Panc1 (cell line): ENCODE results near the gene KCNQ1. TPM values are rescaled to one million over a fixed set of nuclear protein-coding genes. Genes with fewer than 3 reads are reported as not detected.

Experiments
- ATAC-seq: fragments of 200-7000 bp; cut with Tn5 transposase; 2 replicates; pipeline ENCODE4 v1.9.1; 2020; ENCODE audit warnings: mild to moderate bottlenecking, moderate library complexity
- BruUV-seq: library from RNA; stranded (reverse); fragments of 400-500 nt; replicated peaks from 2 replicates; lab custom pipeline; 2021; lab: Mats Ljungman, UMichigan
- CTCF ChIA-PET: fragments of 300-600 bp; sonication (Branson Sonifier 250); formaldehyde crosslinking; loops from one replicate; lab custom pipeline; 2022; ENCODE audit warnings: antibody characterized with exemption; lab: Charles Lee
- POLR2A ChIA-PET: fragments of 300-600 bp; sonication (Branson Sonifier 250); formaldehyde crosslinking; loops from one replicate; lab custom pipeline; 2022; ENCODE audit warnings: antibody characterized with exemption; lab: Charles Lee
- DNase-seq: peaks from one replicate; pipeline ENCODE4 v3.0.0-alpha.2; 2010; ENCODE audit warnings: low read depth, low spot score
- H3K27ac ChIP-seq: 2 replicates; pipeline ENCODE4 v1.5.1; 2011; ENCODE audit warnings: mild to moderate bottlenecking, low read length, inconsistent platforms
- H3K27me3 ChIP-seq: fragments of 200-500 bp; sonication (Bioruptor generic); 2 replicates; pipeline ENCODE4 v1.6.0; 2014; ENCODE audit warnings: low read length, inconsistent platforms; ENCODE audit not compliant: control insufficient read depth, insufficient read depth
- H3K36me3 ChIP-seq: fragments of 200-500 bp; sonication (Bioruptor generic); 2 replicates; pipeline ENCODE4 v1.5.1; 2014; ENCODE audit warnings: inconsistent platforms, mild to moderate bottlenecking, low read length, moderate library complexity; ENCODE audit not compliant: control insufficient read depth, insufficient read depth
- H3K4me1 ChIP-seq: 2 replicates; pipeline ENCODE4 v1.5.1; 2011; ENCODE audit warnings: inconsistent platforms, mild to moderate bottlenecking, low read length, moderate library complexity; ENCODE audit not compliant: control insufficient read depth, insufficient read depth
- H3K4me3 ChIP-seq, 2 experiments: 2 replicates each; pipeline ENCODE4 v1.5.1; 2011 to 2012; ENCODE audit warnings: low read depth in 2 of 2, low read length in 2 of 2, mild to moderate bottlenecking in 2 of 2, inconsistent platforms in 1 of 2, moderate library complexity in 1 of 2
- H3K9me3 ChIP-seq: fragments of 200-500 bp; sonication (Bioruptor generic); 2 replicates; pipeline ENCODE4 v1.5.1; 2014; ENCODE audit warnings: low read depth, mild to moderate bottlenecking, inconsistent platforms, low read length, moderate library complexity; ENCODE audit not compliant: control insufficient read depth, insufficient read depth
- POLR2AphosphoS5 ChIP-seq: IDR thresholded peaks from 2 replicates; pipeline ENCODE4 v1.6.1; 2012; ENCODE audit warnings: mild to moderate bottlenecking, low read depth, low read length, moderate library complexity
- SIN3A ChIP-seq: IDR thresholded peaks from 2 replicates; pipeline ENCODE4 v1.6.1; 2012; ENCODE audit warnings: low read depth, mild to moderate bottlenecking, low read length, moderate library complexity, borderline replicate concordance; ENCODE audit not compliant: insufficient read depth
- TCF7L2 ChIP-seq: IDR thresholded peaks from 2 replicates; pipeline ENCODE4 v1.6.1; 2011; ENCODE audit warnings: mild to moderate bottlenecking, low read depth, low read length, inconsistent platforms
- in situ Hi-C: cut with HindIII; loops from 2 replicates; pipeline ENCODE4 v1.10.0; 2016; ENCODE audit warnings: low sequenced_read_pairs, low pct_unique_long_range_greater_than_20kb
- intact Hi-C: fragments of 100-400 bp; cut with micrococcal nuclease; formaldehyde crosslinking; loops from one replicate; pipeline ENCODE4 v1.10.0; 2022; ENCODE audit not compliant: unreplicated experiment
- total RNA-seq: library from RNA; stranded (reverse); gene quantifications from one replicate; pipeline ENCODE4 v1.2.1, GENCODE V29; 2021; ENCODE audit not compliant: unreplicated experiment
- TF ChIP-seq, protein P1 (sequence below), 2 experiments: IDR thresholded peaks; 2 replicates each; pipeline ENCODE4 v1.6.1; 2011 to 2012; ENCODE audit warnings: low read depth in 2 of 2, control low read depth in 1 of 2, low read length in 1 of 2, mild to moderate bottlenecking in 1 of 2, moderate library complexity in 1 of 2; ENCODE audit not compliant: insufficient read depth in 1 of 2
- TF ChIP-seq, protein P2 (sequence below): fragments of 450-650 bp; IDR thresholded peaks from 2 replicates; pipeline ENCODE4 v1.5.1; 2017; ENCODE audit warnings: mild to moderate bottlenecking

The KCNQ1 gene
- total RNA-seq, 1 experiment from 2014 or later, result 1.0 TPM

DNA sequence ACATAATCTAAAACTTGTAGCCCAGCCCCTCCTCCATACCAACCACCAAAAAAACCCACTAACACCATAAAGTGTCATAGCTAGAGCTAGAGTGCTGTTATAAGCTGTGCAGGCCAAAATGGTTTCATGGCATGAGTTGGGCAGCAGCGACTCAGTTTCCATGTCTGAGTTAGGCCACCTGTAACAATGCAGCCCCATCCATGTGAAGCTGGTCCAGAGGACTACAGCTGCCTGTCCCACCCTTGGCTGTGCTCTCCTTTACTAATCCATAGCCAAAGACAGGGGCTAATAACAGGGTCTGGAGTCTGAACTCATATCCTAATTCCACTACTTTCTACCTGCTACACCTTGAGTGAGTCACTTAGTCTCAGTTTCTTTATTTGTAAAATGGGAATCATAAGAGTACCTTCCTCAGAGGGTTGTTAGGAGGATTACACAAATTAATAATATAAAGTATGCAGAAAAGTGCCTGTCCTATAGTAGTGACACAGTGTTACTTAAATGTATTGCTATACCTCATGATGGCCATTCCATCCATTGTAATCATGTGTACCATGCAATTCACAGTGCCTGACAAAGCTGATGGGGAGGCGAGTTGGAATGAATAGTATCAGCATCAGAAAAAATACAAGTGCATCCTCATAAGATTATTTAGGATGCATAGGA lies 234.3 kb downstream of the KCNQ1 start:
- H3K4me1 ChIP-seq, result no peaks in the 10 kb centered on the region
- in situ Hi-C loops (no loop called here), intact Hi-C loops (no loop called here)
- H3K9me3 ChIP-seq, result no peaks in the 10 kb centered on the region
- CTCF ChIA-PET, result no interaction called here
- DNase-seq, result no peak
- no peak overlapping the region for H3K27ac ChIP-seq
- TF ChIP-seq, protein P1, sequence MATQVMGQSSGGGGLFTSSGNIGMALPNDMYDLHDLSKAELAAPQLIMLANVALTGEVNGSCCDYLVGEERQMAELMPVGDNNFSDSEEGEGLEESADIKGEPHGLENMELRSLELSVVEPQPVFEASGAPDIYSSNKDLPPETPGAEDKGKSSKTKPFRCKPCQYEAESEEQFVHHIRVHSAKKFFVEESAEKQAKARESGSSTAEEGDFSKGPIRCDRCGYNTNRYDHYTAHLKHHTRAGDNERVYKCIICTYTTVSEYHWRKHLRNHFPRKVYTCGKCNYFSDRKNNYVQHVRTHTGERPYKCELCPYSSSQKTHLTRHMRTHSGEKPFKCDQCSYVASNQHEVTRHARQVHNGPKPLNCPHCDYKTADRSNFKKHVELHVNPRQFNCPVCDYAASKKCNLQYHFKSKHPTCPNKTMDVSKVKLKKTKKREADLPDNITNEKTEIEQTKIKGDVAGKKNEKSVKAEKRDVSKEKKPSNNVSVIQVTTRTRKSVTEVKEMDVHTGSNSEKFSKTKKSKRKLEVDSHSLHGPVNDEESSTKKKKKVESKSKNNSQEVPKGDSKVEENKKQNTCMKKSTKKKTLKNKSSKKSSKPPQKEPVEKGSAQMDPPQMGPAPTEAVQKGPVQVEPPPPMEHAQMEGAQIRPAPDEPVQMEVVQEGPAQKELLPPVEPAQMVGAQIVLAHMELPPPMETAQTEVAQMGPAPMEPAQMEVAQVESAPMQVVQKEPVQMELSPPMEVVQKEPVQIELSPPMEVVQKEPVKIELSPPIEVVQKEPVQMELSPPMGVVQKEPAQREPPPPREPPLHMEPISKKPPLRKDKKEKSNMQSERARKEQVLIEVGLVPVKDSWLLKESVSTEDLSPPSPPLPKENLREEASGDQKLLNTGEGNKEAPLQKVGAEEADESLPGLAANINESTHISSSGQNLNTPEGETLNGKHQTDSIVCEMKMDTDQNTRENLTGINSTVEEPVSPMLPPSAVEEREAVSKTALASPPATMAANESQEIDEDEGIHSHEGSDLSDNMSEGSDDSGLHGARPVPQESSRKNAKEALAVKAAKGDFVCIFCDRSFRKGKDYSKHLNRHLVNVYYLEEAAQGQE (IDR thresholded peaks at IDR 0.05; ENCODE audit: insufficient read depth in 1 of 2, low read depth in 2 of 2, low read length in 1 of 2), result no peak
- TF ChIP-seq, protein P2, sequence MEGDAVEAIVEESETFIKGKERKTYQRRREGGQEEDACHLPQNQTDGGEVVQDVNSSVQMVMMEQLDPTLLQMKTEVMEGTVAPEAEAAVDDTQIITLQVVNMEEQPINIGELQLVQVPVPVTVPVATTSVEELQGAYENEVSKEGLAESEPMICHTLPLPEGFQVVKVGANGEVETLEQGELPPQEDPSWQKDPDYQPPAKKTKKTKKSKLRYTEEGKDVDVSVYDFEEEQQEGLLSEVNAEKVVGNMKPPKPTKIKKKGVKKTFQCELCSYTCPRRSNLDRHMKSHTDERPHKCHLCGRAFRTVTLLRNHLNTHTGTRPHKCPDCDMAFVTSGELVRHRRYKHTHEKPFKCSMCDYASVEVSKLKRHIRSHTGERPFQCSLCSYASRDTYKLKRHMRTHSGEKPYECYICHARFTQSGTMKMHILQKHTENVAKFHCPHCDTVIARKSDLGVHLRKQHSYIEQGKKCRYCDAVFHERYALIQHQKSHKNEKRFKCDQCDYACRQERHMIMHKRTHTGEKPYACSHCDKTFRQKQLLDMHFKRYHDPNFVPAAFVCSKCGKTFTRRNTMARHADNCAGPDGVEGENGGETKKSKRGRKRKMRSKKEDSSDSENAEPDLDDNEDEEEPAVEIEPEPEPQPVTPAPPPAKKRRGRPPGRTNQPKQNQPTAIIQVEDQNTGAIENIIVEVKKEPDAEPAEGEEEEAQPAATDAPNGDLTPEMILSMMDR, result no peak
- TF ChIP-seq POLR2AphosphoS5, result no peak
- no peak for TF ChIP-seq SIN3A
- no peak for TF ChIP-seq TCF7L2
- no peak for ATAC-seq
- no TSS peak for BruUV-seq
- no peaks in the 10 kb centered on the region for H3K27me3 ChIP-seq
- no peak overlapping the region for H3K4me3 ChIP-seq
- POLR2A ChIA-PET, result no interaction called here
- H3K36me3 ChIP-seq, result no peaks in the 10 kb centered on the region

DNA sequence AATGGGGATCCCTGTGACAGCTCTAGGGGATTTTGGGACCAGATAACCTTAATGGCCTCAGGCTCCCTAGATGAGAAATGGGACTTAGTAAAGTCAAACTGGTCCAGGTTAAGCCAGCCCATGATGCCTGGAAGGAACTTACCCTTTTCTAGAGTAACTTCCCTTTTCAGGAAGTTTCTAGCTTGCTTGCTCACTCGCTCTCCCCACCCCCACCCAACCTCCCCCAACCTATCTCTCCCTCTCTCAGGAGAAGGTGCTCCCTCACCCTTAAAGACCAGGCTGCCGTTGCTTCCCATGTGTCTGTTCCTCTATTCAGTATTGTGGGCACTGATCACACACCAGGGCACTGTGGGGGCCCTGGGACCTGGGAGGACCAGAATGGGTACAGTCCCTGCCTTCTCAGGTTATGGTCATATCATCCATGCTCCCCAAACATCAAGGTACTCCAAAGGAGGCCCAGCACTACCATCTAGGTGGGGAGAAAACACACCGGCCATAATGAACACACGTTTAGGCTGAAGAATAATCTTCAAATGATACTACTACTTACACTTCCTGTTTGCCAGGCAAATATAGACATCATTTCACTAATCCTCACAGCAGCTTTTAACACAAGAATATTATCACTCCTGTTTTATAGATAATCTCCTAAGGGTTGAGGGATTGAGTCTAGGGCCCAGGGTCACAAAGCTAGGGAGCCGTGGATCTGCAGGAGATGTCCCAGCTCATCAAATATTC lies 236.8 kb downstream of the KCNQ1 start:
- ATAC-seq (no peak), DNase-seq (no peak)
- intact Hi-C loops (no loop called here), in situ Hi-C loops (no loop called here)
- no peaks in the 10 kb centered on the region for H3K4me1 ChIP-seq
- no TSS peak for BruUV-seq
- H3K27me3 ChIP-seq, result no peaks in the 10 kb centered on the region
- H3K4me3 ChIP-seq, result no peak overlapping the region
- no peaks in the 10 kb centered on the region for H3K9me3 ChIP-seq
- TF ChIP-seq, protein P1 (IDR thresholded peaks at IDR 0.05; ENCODE audit: insufficient read depth in 1 of 2, low read depth in 2 of 2, low read length in 1 of 2), result no peak
- TF ChIP-seq POLR2AphosphoS5 (no peak), SIN3A (no peak), TCF7L2 (no peak)
- TF ChIP-seq, protein P2, result no peak
- ChIA-PET POLR2A (interaction anchor here (0.5 kb wide), 1 partner anchor 355 kb away, joined by 3 read pairs; no protein-coding TSS in a partner anchor), CTCF (no interaction called here)
- no peaks in the 10 kb centered on the region for H3K36me3 ChIP-seq
- no peak overlapping the region for H3K27ac ChIP-seq
